ENCODE results near the gene ZXDC. TPM values are rescaled to one million over a fixed set of nuclear protein-coding genes. Genes with fewer than 3 reads are reported as not detected.

Gene ZXDC
- total RNA-seq, 1 donor from 2014 or later, result 31.8 TPM

DNA sequence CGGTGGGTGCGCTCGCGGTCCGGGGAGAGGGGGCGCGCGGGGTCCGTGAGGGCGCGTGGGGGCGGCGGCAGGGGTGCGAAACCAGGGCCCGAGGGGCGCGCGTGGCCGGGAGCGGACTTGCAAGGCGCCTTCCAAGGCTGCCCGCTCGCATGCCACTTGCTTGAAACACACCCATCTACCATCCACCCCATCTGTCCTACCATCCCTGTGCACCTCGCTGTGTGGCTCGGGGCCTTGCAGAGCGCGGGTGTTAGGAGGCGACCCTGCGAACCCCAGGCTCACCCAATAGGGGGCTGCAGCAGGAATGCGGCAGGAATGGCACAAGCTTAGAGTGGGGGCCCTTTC is 80.7 kb downstream of the ZXDC start:
- Mint-ChIP-seq H3K27ac (ENCODE audit: unreplicated experiment) (no peak overlapping the region), H3K9me3 (ENCODE audit: unreplicated experiment) (no peaks in the 10 kb centered on the region), H3K36me3 (ENCODE audit: unreplicated experiment) (no peaks in the 10 kb centered on the region), H3K4me1 (ENCODE audit: unreplicated experiment) (no peaks in the 10 kb centered on the region), H3K4me3 (ENCODE audit: unreplicated experiment) (no peak overlapping the region), H3K27me3 (ENCODE audit: unreplicated experiment) (peaks cover 50% of the 10 kb centered on the region)
- TF ChIP-seq, protein P1, sequence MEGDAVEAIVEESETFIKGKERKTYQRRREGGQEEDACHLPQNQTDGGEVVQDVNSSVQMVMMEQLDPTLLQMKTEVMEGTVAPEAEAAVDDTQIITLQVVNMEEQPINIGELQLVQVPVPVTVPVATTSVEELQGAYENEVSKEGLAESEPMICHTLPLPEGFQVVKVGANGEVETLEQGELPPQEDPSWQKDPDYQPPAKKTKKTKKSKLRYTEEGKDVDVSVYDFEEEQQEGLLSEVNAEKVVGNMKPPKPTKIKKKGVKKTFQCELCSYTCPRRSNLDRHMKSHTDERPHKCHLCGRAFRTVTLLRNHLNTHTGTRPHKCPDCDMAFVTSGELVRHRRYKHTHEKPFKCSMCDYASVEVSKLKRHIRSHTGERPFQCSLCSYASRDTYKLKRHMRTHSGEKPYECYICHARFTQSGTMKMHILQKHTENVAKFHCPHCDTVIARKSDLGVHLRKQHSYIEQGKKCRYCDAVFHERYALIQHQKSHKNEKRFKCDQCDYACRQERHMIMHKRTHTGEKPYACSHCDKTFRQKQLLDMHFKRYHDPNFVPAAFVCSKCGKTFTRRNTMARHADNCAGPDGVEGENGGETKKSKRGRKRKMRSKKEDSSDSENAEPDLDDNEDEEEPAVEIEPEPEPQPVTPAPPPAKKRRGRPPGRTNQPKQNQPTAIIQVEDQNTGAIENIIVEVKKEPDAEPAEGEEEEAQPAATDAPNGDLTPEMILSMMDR (IDR thresholded peaks at IDR 0.05), result no peak
- DNase-seq (ENCODE audit: extremely low spot score, unreplicated experiment), result no peak

GRCh38 chr3:126394179-126394976 is 81.3 kb downstream of the ZXDC start, which contains the start of gene CFAP100:
Gene CFAP100 (plus strand): TSS chr3:126394909. CDS start chr3:126396001, 1,092 bp downstream.
- no peaks in the 10 kb centered on the region for H3K9me3 Mint-ChIP-seq (ENCODE audit: unreplicated experiment)
- no peaks in the 10 kb centered on the region for H3K36me3 Mint-ChIP-seq (ENCODE audit: unreplicated experiment)
- peaks cover 3% of the 10 kb centered on the region for H3K4me1 Mint-ChIP-seq (ENCODE audit: unreplicated experiment)
- no peak for DNase-seq (ENCODE audit: extremely low spot score, unreplicated experiment)
- H3K4me3 Mint-ChIP-seq (ENCODE audit: unreplicated experiment), result no peak within 1 kb of the TSS
- no peak within 1 kb of the TSS for H3K27ac Mint-ChIP-seq (ENCODE audit: unreplicated experiment)
- H3K27me3 Mint-ChIP-seq (ENCODE audit: unreplicated experiment), result peaks cover 53% of the 10 kb centered on the region
- TF ChIP-seq, protein P1 (IDR thresholded peaks at IDR 0.05), result no peak

DNA sequence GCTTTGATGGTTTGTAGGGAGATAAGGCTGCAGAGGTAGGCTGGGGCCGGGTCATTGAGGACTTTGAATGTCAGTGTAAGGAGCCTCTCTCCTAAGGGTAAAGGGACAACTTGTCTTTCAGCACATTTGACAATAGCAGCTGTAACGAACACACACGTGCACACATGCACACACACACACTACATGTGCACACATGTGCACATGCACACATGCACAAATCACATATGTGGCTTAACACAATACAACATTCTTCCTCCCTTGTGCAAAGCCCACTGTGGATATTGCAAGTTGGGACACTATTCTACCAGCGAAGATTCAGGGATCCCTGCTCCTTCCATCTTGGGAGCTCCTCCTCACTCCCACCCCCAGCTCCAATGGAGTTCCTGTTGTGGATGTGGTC is 82.1 kb downstream of the ZXDC start:
- H3K4me1 Mint-ChIP-seq (ENCODE audit: unreplicated experiment), result peaks cover 3% of the 10 kb centered on the region
- H3K9me3 Mint-ChIP-seq (ENCODE audit: unreplicated experiment), result no peaks in the 10 kb centered on the region
- DNase-seq (ENCODE audit: extremely low spot score, unreplicated experiment), result no peak
- no peak overlapping the region for H3K4me3 Mint-ChIP-seq (ENCODE audit: unreplicated experiment)
- H3K36me3 Mint-ChIP-seq (ENCODE audit: unreplicated experiment), result no peaks in the 10 kb centered on the region
- TF ChIP-seq, protein P1 (IDR thresholded peaks at IDR 0.05), result no peak
- H3K27ac Mint-ChIP-seq (ENCODE audit: unreplicated experiment), result no peak overlapping the region
- peaks cover 53% of the 10 kb centered on the region for H3K27me3 Mint-ChIP-seq (ENCODE audit: unreplicated experiment)

DNA sequence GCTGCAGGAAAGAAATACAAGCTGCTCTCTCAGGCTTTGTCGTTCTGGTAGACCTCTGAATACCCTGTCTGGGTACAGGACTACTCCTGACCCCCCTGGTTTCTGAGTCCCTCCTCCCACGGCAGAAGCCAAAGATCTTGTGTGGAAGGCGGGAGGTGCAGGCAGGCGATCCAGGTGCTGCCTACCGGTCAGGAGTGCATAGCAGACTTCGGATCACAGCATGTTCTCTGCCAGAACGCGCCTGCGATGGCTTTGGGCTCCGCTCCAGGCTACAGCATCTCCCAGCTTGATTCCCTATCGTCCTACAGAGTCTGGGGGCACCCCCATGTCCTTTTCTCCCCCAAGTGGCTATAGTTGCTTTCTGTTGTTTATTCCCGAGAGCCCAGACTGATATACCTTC is 83.4 kb downstream of the ZXDC start:
- H3K27me3 Mint-ChIP-seq (ENCODE audit: unreplicated experiment), result peaks cover 53% of the 10 kb centered on the region
- no peak overlapping the region for H3K4me3 Mint-ChIP-seq (ENCODE audit: unreplicated experiment)
- no peak overlapping the region for H3K27ac Mint-ChIP-seq (ENCODE audit: unreplicated experiment)
- TF ChIP-seq, protein P1 (IDR thresholded peaks at IDR 0.05), result no peak
- no peaks in the 10 kb centered on the region for H3K36me3 Mint-ChIP-seq (ENCODE audit: unreplicated experiment)
- H3K4me1 Mint-ChIP-seq (ENCODE audit: unreplicated experiment), result peaks cover 3% of the 10 kb centered on the region
- DNase-seq (ENCODE audit: extremely low spot score, unreplicated experiment), result no peak
- no peaks in the 10 kb centered on the region for H3K9me3 Mint-ChIP-seq (ENCODE audit: unreplicated experiment)

DNA sequence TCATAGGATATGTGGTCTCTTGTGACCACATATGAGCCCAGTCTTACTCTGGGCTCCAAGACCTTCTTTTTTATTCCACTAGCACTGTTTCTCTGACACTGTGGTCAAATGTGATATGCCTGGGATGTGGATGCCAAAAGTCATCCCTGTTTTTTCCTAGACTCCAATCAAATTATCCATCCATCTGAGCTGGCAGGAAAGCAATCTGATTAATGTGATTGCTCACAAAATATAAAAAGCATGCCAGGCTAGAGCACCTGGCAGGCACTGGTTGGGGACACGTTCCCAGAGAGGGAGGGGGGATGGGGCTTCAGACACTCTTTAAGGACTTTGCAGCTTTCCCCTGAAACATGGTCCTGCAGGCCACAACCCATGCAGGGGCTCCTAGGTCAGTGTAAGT is 84.1 kb downstream of the ZXDC start:
- DNase-seq (ENCODE audit: extremely low spot score, unreplicated experiment), result no peak
- H3K9me3 Mint-ChIP-seq (ENCODE audit: unreplicated experiment), result no peaks in the 10 kb centered on the region
- H3K4me3 Mint-ChIP-seq (ENCODE audit: unreplicated experiment), result no peak overlapping the region
- peaks cover 3% of the 10 kb centered on the region for H3K4me1 Mint-ChIP-seq (ENCODE audit: unreplicated experiment)
- no peak overlapping the region for H3K27ac Mint-ChIP-seq (ENCODE audit: unreplicated experiment)
- H3K27me3 Mint-ChIP-seq (ENCODE audit: unreplicated experiment), result peaks cover 53% of the 10 kb centered on the region
- TF ChIP-seq, protein P1 (IDR thresholded peaks at IDR 0.05), result no peak
- no peaks in the 10 kb centered on the region for H3K36me3 Mint-ChIP-seq (ENCODE audit: unreplicated experiment)

All from osteocyte (in vitro differentiated cells).